SK-N-SH (cell line): ENCODE data around the gene RNF144B.

ENCODE experiments used
- EP300 ChIP-seq, 2 experiments: IDR thresholded peaks; 2 replicates each; pipeline versions ENCODE4 v1.4.0 to v1.6.1; 2012; ENCODE audit warnings: borderline replicate concordance in 1 of 2, low read depth in 1 of 2, low read length in 1 of 2
- FOXM1 ChIP-seq: IDR thresholded peaks from 2 replicates; pipeline ENCODE4 v1.4.0; 2012; ENCODE audit warnings: low read depth, mild to moderate bottlenecking
- GABPA ChIP-seq: IDR thresholded peaks from 2 replicates; pipeline ENCODE4 v1.4.0; 2012; ENCODE audit warnings: low read depth, mild to moderate bottlenecking
- MXI1 ChIP-seq: IDR thresholded peaks from 2 replicates; pipeline ENCODE4 v1.6.1; 2012; ENCODE audit warnings: mild to moderate bottlenecking, low read depth, low read length, improper control_type of control experiment
- NFIC ChIP-seq: IDR thresholded peaks from 2 replicates; pipeline ENCODE4 v1.4.0; 2012; ENCODE audit warnings: borderline replicate concordance
- NRF1 ChIP-seq: IDR thresholded peaks from 2 replicates; pipeline ENCODE4 v1.6.1; 2012; ENCODE audit warnings: low read depth, mild to moderate bottlenecking, low read length
- POLR2AphosphoS5 ChIP-seq: IDR thresholded peaks from 2 replicates; pipeline ENCODE4 v1.6.1; 2012; ENCODE audit warnings: low read depth, low read length
- RFX5 ChIP-seq: IDR thresholded peaks from 2 replicates; pipeline ENCODE4 v1.6.1; 2012; ENCODE audit warnings: mild to moderate bottlenecking, improper control_type of control experiment, low read length
- RXRA ChIP-seq: IDR thresholded peaks from 2 replicates; pipeline ENCODE4 v1.4.0; 2012; ENCODE audit warnings: low read depth, mild to moderate bottlenecking, borderline replicate concordance
- TF ChIP-seq, protein P1 (sequence below): fragments of 200-600 bp; sonication (generic); IDR thresholded peaks from 2 replicates; pipeline ENCODE4 v1.6.1; 2017; ENCODE audit warnings: antibody characterized with exemption, mild to moderate bottlenecking, moderate library complexity
- TF ChIP-seq, protein P2 (sequence below): IDR thresholded peaks from 2 replicates; pipeline ENCODE4 v1.4.0; 2012; ENCODE audit warnings: low read depth
- TF ChIP-seq, protein P3 (sequence below): IDR thresholded peaks from 2 replicates; pipeline ENCODE4 v1.4.0; 2012; ENCODE audit warnings: low read depth, borderline replicate concordance
- TF ChIP-seq, protein P4 (sequence below): IDR thresholded peaks from 2 replicates; pipeline ENCODE4; 2012

DNA sequence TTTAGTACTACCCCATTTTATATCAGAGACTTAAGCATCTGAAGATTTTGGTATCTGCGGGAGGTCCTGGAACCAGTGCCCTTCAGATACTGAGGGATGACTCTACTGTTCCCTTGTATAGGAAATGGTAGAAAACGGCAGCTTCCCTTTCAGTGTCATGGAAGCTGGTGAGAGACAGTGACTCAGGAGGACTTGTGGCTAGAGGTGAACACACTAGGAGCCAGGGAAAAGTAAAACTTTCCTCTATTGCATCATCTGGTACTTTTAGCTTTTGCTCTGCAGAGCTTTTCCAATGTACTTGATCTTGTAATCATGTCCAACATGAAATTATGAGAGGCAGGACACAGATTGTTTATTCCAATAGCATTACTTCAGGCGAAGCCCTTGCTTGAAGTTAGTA is 45.0 kb downstream of the RNF144B start:
- TF ChIP-seq RFX5 (no peak), POLR2AphosphoS5 (no peak), EP300 (IDR thresholded peaks at IDR 0.05; ENCODE audit: borderline replicate concordance in 1 of 2, low read depth in 1 of 2, low read length in 1 of 2) (no peak), FOXM1 (no peak), NFIC (no peak), RXRA (no peak), GABPA (no peak), NRF1 (no peak), MXI1 (no peak)
- TF ChIP-seq, protein P1, sequence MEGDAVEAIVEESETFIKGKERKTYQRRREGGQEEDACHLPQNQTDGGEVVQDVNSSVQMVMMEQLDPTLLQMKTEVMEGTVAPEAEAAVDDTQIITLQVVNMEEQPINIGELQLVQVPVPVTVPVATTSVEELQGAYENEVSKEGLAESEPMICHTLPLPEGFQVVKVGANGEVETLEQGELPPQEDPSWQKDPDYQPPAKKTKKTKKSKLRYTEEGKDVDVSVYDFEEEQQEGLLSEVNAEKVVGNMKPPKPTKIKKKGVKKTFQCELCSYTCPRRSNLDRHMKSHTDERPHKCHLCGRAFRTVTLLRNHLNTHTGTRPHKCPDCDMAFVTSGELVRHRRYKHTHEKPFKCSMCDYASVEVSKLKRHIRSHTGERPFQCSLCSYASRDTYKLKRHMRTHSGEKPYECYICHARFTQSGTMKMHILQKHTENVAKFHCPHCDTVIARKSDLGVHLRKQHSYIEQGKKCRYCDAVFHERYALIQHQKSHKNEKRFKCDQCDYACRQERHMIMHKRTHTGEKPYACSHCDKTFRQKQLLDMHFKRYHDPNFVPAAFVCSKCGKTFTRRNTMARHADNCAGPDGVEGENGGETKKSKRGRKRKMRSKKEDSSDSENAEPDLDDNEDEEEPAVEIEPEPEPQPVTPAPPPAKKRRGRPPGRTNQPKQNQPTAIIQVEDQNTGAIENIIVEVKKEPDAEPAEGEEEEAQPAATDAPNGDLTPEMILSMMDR, result no peak
- TF ChIP-seq, protein P2, sequence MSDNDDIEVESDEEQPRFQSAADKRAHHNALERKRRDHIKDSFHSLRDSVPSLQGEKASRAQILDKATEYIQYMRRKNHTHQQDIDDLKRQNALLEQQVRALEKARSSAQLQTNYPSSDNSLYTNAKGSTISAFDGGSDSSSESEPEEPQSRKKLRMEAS, result no peak
- TF ChIP-seq, protein P3, sequence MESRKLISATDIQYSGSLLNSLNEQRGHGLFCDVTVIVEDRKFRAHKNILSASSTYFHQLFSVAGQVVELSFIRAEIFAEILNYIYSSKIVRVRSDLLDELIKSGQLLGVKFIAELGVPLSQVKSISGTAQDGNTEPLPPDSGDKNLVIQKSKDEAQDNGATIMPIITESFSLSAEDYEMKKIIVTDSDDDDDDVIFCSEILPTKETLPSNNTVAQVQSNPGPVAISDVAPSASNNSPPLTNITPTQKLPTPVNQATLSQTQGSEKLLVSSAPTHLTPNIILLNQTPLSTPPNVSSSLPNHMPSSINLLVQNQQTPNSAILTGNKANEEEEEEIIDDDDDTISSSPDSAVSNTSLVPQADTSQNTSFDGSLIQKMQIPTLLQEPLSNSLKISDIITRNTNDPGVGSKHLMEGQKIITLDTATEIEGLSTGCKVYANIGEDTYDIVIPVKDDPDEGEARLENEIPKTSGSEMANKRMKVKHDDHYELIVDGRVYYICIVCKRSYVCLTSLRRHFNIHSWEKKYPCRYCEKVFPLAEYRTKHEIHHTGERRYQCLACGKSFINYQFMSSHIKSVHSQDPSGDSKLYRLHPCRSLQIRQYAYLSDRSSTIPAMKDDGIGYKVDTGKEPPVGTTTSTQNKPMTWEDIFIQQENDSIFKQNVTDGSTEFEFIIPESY, result no peak
- TF ChIP-seq, protein P4, sequence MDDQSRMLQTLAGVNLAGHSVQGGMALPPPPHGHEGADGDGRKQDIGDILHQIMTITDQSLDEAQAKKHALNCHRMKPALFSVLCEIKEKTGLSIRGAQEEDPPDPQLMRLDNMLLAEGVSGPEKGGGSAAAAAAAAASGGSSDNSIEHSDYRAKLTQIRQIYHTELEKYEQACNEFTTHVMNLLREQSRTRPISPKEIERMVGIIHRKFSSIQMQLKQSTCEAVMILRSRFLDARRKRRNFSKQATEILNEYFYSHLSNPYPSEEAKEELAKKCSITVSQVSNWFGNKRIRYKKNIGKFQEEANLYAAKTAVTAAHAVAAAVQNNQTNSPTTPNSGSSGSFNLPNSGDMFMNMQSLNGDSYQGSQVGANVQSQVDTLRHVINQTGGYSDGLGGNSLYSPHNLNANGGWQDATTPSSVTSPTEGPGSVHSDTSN, result no peak
